ENCODE measurements around the gene CGB2. TPM values are rescaled to one million over a fixed set of nuclear protein-coding genes. Genes with fewer than 3 reads are reported as not detected.

Gene CGB2
- total and polyA plus RNA-seq, 9 of the 15 experiments (the other 6 are each of a cell fraction or from before 2014, with no cell fraction given): 0.22 TPM; not detected in 8

- TF ChIP-seq TFE3 (CRISPR knock-in tag; IDR thresholded peaks at IDR 0.05) (no peak), MEF2D (tag; conservative IDR thresholded peaks at IDR 0.05; ENCODE audit: low read depth) (peak; percentile 83), HLTF (IDR thresholded peaks at IDR 0.05) (peak; percentile 83), NFE2 (IDR thresholded peaks at IDR 0.05; ENCODE audit: low read depth) (peak; percentile 92), ZKSCAN3 (CRISPR knock-in tag; IDR thresholded peaks at IDR 0.05) (no peak), HCFC1 (IDR thresholded peaks at IDR 0.05; ENCODE audit: low read depth, low read length) (no peak), MAZ (CRISPR knock-in tag; conservative IDR thresholded peaks at IDR 0.05 in 1 of 2, IDR thresholded peaks at IDR 0.05 in 1 of 2) (peak in 1 of 2 experiments; percentile 64; a peak in 2 of 4 replicates), HEY1 (CRISPR knock-in tag; IDR thresholded peaks at IDR 0.05; ENCODE audit: borderline replicate concordance) (no peak), ZNF398 (CRISPR knock-in tag; IDR thresholded peaks at IDR 0.05) (no peak), NFIC (IDR thresholded peaks at IDR 0.05) (peak; percentile 17; the same call in 1 of the 2 replicates), SIN3A (IDR thresholded peaks at IDR 0.05; ENCODE audit: borderline replicate concordance in 2 of 2, control insufficient read depth in 1 of 2, low read depth in 2 of 2, low read length in 2 of 2) (no peak), CHD1 (IDR thresholded peaks at IDR 0.05; ENCODE audit: low read length) (no peak), SRSF1 (IDR thresholded peaks at IDR 0.05; ENCODE audit: low read depth, low read length) (no peak), CLOCK (CRISPR knock-in tag; IDR thresholded peaks at IDR 0.05; ENCODE audit: borderline replicate concordance) (no peak), ZNF184 (CRISPR knock-in tag; IDR thresholded peaks at IDR 0.05) (no peak), ZBTB5 (IDR thresholded peaks at IDR 0.05) (no peak), NCOA2 (IDR thresholded peaks at IDR 0.05; ENCODE audit: partially characterized antibody in 2 of 2) (no peak)
Observed at GRCh38 chr19:49073514-49074378, 42.1 kb downstream of the CGB2 start (continued).

Measured in K562 (cell line).